HG03103 (cell line): Measurements from ENCODE around the gene MKLN1.
"Not testable (repeated sequence)": the region's sequence is repeated elsewhere in the genome, so short reads cannot be mapped to it uniquely, and the experiment has no call there.

Experiments used
- ATAC-seq: cut with Tn5 transposase; IDR thresholded peaks from one replicate; pipeline ENCODE4 v1.9.1; 2021; ENCODE audit warnings: low read depth; ENCODE audit not compliant: unreplicated experiment

Gene MKLN1

GRCh38 chr7:131495669-131496498 is 168.2 kb downstream of the MKLN1 start:
- no peak for ATAC-seq

- no peak for ATAC-seq
Observed at GRCh38 chr7:131497454-131497853, 169.8 kb downstream of the MKLN1 start.

GRCh38 chr7:131498237-131498885 is 170.7 kb downstream of the MKLN1 start:
- no peak for ATAC-seq

- ATAC-seq, result no peak
Observed at GRCh38 chr7:131499801-131500200, 172.1 kb downstream of the MKLN1 start.

GRCh38 chr7:131500357-131500756 is 172.7 kb downstream of the MKLN1 start:
- ATAC-seq, result no peak

GRCh38 chr7:131501422-131501821 is 173.7 kb downstream of the MKLN1 start:
- ATAC-seq, result peak; percentile 78

GRCh38 chr7:131501930-131502685 is 174.4 kb downstream of the MKLN1 start:
- no peak for ATAC-seq

- ATAC-seq, result no peak
Observed at GRCh38 chr7:131502810-131503508, 175.3 kb downstream of the MKLN1 start.

GRCh38 chr7:131503639-131504038 is 176.0 kb downstream of the MKLN1 start:
- ATAC-seq, result no peak

GRCh38 chr7:131504157-131504899 is 176.7 kb downstream of the MKLN1 start:
- ATAC-seq, result no peak

- ATAC-seq, result not testable (repeated sequence)
Observed at GRCh38 chr7:131505037-131505620, 177.5 kb downstream of the MKLN1 start.

- no peak for ATAC-seq
Observed at GRCh38 chr7:131505636-131506557, 178.2 kb downstream of the MKLN1 start.

GRCh38 chr7:131506597-131506996 is 178.9 kb downstream of the MKLN1 start:
- ATAC-seq, result no peak

GRCh38 chr7:131507592-131508331 is 180.1 kb downstream of the MKLN1 start:
- ATAC-seq, result no peak

- ATAC-seq, result no peak
Observed at GRCh38 chr7:131508754-131509486, 181.2 kb downstream of the MKLN1 start.

GRCh38 chr7:131509781-131510180 is 182.1 kb downstream of the MKLN1 start:
- no peak for ATAC-seq

- no peak for ATAC-seq
Observed at GRCh38 chr7:131511071-131511470, 183.4 kb downstream of the MKLN1 start.
